PC-9 (cell line): Measurements from ENCODE around the gene TMEM115. TPM values are rescaled to one million over a fixed set of nuclear protein-coding genes. Genes with fewer than 3 reads are reported as not detected.
A peak's percentile ranks its signal among the peaks of the same experiment; 100 is the strongest.

Experiments used
- BruUV-seq: library from RNA; stranded (reverse); fragments of 400-500 nt; replicated peaks from 2 replicates; lab custom pipeline; 2021; lab: Mats Ljungman, UMichigan
- CTCF ChIA-PET: fragments of 300-600 bp; sonication (Branson Sonifier 250); formaldehyde crosslinking; loops from one replicate; lab custom pipeline; 2022; ENCODE audit warnings: antibody characterized with exemption; lab: Charles Lee
- POLR2A ChIA-PET: fragments of 300-600 bp; sonication (Branson Sonifier 250); formaldehyde crosslinking; loops from one replicate; lab custom pipeline; 2022; ENCODE audit warnings: antibody characterized with exemption; ENCODE audit not compliant: unreplicated experiment; lab: Charles Lee
- DNase-seq, 2 experiments: peaks; one replicate each; pipeline versions ENCODE4 v3.0.0 to v3.0.0-alpha.2; 2015 to 2022; ENCODE audit warnings: mixed read lengths in 1 of 2
- H2AFZ ChIP-seq: fragments of 200-600 bp; sonication (generic); 2 replicates; pipeline ENCODE4 v1.8.1; 2017; ENCODE audit warnings: antibody characterized with exemption
- H3F3A ChIP-seq: fragments of 200-600 bp; sonication (generic); 2 replicates; pipeline ENCODE4 v1.8.1; 2017; ENCODE audit warnings: antibody characterized with exemption, mild to moderate bottlenecking, low read depth; ENCODE audit not compliant: insufficient read depth
- H3K27ac ChIP-seq: fragments of 200-600 bp; sonication (generic); 2 replicates; pipeline ENCODE4 v1.6.1; 2016; ENCODE audit warnings: mixed run types
- H3K27me3 ChIP-seq: fragments of 200-600 bp; sonication (generic); 2 replicates; pipeline ENCODE4 v1.6.1; 2016; ENCODE audit warnings: low read depth, mixed run types; ENCODE audit not compliant: insufficient read depth
- H3K36me3 ChIP-seq: fragments of 200-600 bp; sonication (generic); 2 replicates; pipeline ENCODE4 v1.6.1; 2016; ENCODE audit warnings: low read depth, mixed run types
- H3K4me1 ChIP-seq: fragments of 200-600 bp; sonication (generic); replicated peaks from 2 replicates; pipeline ENCODE4 v1.6.1; 2016; ENCODE audit warnings: mixed run types; ENCODE audit not compliant: insufficient read depth
- H3K4me2 ChIP-seq: fragments of 200-600 bp; sonication (generic); 2 replicates; pipeline ENCODE4 v1.6.1; 2017; ENCODE audit warnings: mixed run types
- H3K4me3 ChIP-seq: fragments of 200-600 bp; sonication (generic); 2 replicates; pipeline ENCODE4 v1.6.1; 2016; ENCODE audit warnings: mixed run types
- H3K79me2 ChIP-seq: fragments of 200-600 bp; sonication (generic); 2 replicates; pipeline ENCODE4 v1.6.1; 2017; ENCODE audit warnings: low read depth, mixed run types
- H3K9me2 ChIP-seq: fragments of 200-600 bp; sonication (generic); 2 replicates; pipeline ENCODE4 v1.8.1; 2017; ENCODE audit warnings: mild to moderate bottlenecking; ENCODE audit not compliant: insufficient read depth
- H3K9me3 ChIP-seq: fragments of 200-600 bp; sonication (generic); 2 replicates; pipeline ENCODE4 v1.8.1; 2016; ENCODE audit warnings: low read depth; ENCODE audit not compliant: insufficient read depth
- H4K20me1 ChIP-seq: fragments of 200-600 bp; sonication (generic); 2 replicates; pipeline ENCODE4 v1.8.1; 2017; ENCODE audit not compliant: insufficient read depth
- EZH2 ChIP-seq: fragments of 200-600 bp; sonication (generic); IDR thresholded peaks from 2 replicates; pipeline ENCODE4 v1.8.0; 2017; ENCODE audit warnings: antibody characterized with exemption, low read depth
- intact Hi-C: fragments of 100-400 bp; cut with micrococcal nuclease; formaldehyde crosslinking; loops from one replicate; pipeline ENCODE4 v1.10.0; 2022; ENCODE audit not compliant: unreplicated experiment
- total RNA-seq: library from RNA; stranded (reverse); gene quantifications from 2 replicates; pipeline ENCODE4 v1.2.3, GENCODE V29; 2021
- TF ChIP-seq, protein P1 (sequence below): fragments of 200-600 bp; sonication (generic); conservative IDR thresholded peaks from 2 replicates; pipeline ENCODE4 v1.6.1; 2017; ENCODE audit warnings: mixed run types, antibody characterized with exemption, mild to moderate bottlenecking, moderate library complexity

Gene TMEM115
- total RNA-seq, 1 experiment from 2014 or later: 35.2 TPM

DNA sequence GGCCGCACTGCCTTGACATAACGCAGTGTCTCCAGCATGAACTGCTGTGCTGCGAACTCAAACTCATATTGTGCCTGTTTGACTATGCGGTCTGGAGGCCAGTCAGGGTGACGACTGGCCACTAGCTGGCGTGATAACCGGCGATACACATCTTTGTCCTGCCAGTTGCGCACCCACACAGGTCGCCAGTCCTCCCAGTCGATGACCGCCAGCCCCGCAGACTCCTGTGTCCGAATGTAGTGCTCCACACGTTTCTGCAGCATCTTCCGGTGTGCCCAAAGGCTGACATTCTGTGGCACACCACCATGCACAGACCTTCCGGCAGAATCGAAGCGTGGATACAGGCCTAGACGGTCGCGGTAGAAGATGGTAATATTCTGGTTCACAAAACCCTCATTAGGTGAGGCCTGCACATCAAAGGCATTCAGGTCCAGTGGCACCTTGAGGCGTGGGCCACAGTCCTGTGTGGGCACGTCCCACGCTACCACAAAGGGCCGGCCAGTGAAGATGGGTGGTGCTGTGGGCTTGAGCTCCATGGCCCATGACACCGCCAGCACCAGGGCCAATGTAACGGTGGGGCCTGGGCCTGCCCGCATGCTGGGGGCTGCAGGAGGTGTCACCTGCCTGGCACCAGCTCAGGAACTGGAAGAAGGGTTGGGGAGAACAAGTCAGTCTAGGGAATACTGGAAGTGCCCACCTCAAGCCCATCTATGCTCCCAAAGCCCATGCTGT lies 39.3 kb downstream of the TMEM115 start:
- H3K27ac ChIP-seq: no peak overlapping the region
- peaks cover 46% of the 10 kb centered on the region for H3K4me1 ChIP-seq
- H3F3A ChIP-seq: peaks cover 41% of the 10 kb centered on the region
- peaks cover 7% of the 10 kb centered on the region; the same call in 1 of the 2 replicates for H4K20me1 ChIP-seq
- H3K9me3 ChIP-seq: no peaks in the 10 kb centered on the region
- H3K27me3 ChIP-seq: no peaks in the 10 kb centered on the region
- peak overlapping the region; percentile 69 for H3K4me3 ChIP-seq
- intact Hi-C loops: no loop called here
- H3K36me3 ChIP-seq: peaks cover 7% of the 10 kb centered on the region; the same call in 1 of the 2 replicates
- BruUV-seq: no TSS peak
- no peak for DNase-seq
- POLR2A ChIA-PET: no interaction called here
- no peak overlapping the region for H2AFZ ChIP-seq
- CTCF ChIA-PET: no interaction called here
- H3K4me2 ChIP-seq: peak overlapping the region; percentile 91
- TF ChIP-seq EZH2: no peak
- TF ChIP-seq, protein P1, sequence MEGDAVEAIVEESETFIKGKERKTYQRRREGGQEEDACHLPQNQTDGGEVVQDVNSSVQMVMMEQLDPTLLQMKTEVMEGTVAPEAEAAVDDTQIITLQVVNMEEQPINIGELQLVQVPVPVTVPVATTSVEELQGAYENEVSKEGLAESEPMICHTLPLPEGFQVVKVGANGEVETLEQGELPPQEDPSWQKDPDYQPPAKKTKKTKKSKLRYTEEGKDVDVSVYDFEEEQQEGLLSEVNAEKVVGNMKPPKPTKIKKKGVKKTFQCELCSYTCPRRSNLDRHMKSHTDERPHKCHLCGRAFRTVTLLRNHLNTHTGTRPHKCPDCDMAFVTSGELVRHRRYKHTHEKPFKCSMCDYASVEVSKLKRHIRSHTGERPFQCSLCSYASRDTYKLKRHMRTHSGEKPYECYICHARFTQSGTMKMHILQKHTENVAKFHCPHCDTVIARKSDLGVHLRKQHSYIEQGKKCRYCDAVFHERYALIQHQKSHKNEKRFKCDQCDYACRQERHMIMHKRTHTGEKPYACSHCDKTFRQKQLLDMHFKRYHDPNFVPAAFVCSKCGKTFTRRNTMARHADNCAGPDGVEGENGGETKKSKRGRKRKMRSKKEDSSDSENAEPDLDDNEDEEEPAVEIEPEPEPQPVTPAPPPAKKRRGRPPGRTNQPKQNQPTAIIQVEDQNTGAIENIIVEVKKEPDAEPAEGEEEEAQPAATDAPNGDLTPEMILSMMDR: no peak
- peaks cover 29% of the 10 kb centered on the region for H3K79me2 ChIP-seq
- H3K9me2 ChIP-seq: no peaks in the 10 kb centered on the region

DNA sequence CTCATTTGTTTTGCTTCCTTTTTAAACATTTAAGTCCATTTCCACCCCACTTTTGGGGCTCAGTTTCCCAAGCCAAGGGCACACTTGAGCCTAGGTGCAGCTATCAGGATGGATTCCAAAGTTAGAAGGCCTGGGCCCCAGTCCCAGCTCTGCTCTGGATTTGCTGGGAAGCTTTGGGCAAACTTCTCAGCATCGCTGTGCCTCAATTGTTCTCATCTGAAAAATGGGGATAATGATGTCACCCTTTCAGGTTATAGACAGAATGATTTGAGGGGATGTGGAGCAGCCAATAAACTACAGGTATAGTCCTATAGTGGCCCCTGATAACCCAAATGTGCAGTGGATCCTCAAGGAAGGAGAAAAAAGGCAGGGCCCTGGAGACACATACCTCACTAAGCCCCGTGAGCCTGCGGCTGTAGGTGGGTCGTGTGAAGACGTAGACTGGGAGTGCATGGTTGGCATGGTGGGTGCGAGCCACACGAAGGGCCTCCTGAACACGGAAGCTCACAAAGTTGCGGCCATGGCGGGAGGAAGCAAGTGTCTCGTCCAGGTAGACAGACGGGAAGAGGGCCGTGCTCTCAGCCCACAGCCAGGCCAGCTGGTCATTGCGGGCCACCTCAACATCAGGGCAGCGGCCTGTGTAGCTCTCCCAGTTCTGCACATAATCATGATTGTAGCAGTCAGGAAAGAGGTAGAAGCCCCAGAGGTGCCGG lies 40.0 kb downstream of the TMEM115 start:
- H3K4me3 ChIP-seq: no peak overlapping the region
- DNase-seq: no peak
- no peak overlapping the region for H3K27ac ChIP-seq
- no peaks in the 10 kb centered on the region for H3K9me2 ChIP-seq
- peaks cover 38% of the 10 kb centered on the region for H3F3A ChIP-seq
- H2AFZ ChIP-seq: no peak overlapping the region
- TF ChIP-seq, protein P1: no peak
- no peak for TF ChIP-seq EZH2
- no TSS peak for BruUV-seq
- H3K27me3 ChIP-seq: no peaks in the 10 kb centered on the region
- peaks cover 7% of the 10 kb centered on the region; the same call in 1 of the 2 replicates for H4K20me1 ChIP-seq
- peaks cover 32% of the 10 kb centered on the region for H3K79me2 ChIP-seq
- peak overlapping the region; percentile 91 for H3K4me2 ChIP-seq
- peaks cover 53% of the 10 kb centered on the region for H3K4me1 ChIP-seq
- POLR2A ChIA-PET: no interaction called here
- CTCF ChIA-PET: no interaction called here
- H3K9me3 ChIP-seq: no peaks in the 10 kb centered on the region
- H3K36me3 ChIP-seq: peaks cover 7% of the 10 kb centered on the region; the same call in 1 of the 2 replicates
- intact Hi-C loops: no loop called here

DNA sequence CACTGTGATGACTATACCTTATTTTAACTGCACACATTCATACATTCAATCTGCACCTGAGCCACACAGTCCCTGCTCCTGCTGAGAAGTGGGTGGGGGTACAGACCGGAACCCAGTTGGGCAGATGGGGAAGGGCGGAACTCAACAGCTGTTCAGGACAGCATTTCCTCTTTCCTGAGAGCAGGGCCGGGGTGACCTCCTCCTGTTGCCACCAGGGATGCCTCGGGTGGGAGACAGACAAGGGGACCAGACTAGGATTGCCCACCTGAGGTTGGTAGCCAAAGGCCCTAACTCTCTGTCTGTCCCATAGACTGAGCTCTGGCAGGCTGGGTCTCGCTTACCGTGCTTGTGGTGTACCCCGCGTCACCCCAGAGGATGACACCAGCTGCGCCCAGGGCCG lies 40.7 kb downstream of the TMEM115 start:
- peaks cover 53% of the 10 kb centered on the region for H3K4me1 ChIP-seq
- DNase-seq: no peak
- intact Hi-C loops: no loop called here
- no peaks in the 10 kb centered on the region for H3K9me2 ChIP-seq
- no TSS peak for BruUV-seq
- no peak overlapping the region for H3K4me3 ChIP-seq
- peaks cover 32% of the 10 kb centered on the region for H3K79me2 ChIP-seq
- POLR2A ChIA-PET: no interaction called here
- peaks cover 7% of the 10 kb centered on the region; the same call in 1 of the 2 replicates for H4K20me1 ChIP-seq
- H3K36me3 ChIP-seq: peaks cover 7% of the 10 kb centered on the region; the same call in 1 of the 2 replicates
- H3K4me2 ChIP-seq: peak overlapping the region; percentile 91
- peaks cover 38% of the 10 kb centered on the region for H3F3A ChIP-seq
- H2AFZ ChIP-seq: no peak overlapping the region
- CTCF ChIA-PET: no interaction called here
- H3K27ac ChIP-seq: no peak overlapping the region
- TF ChIP-seq EZH2: no peak
- TF ChIP-seq, protein P1: no peak
- H3K27me3 ChIP-seq: no peaks in the 10 kb centered on the region
- H3K9me3 ChIP-seq: no peaks in the 10 kb centered on the region
